H1 (cell line): ENCODE data around the gene MECP2. TPM values are rescaled to one million over a fixed set of nuclear protein-coding genes. Genes with fewer than 3 reads are reported as not detected.

Source experiments
- CTCF ChIA-PET: fragments of 300-600 bp; sonication (Branson Sonifier 250); formaldehyde crosslinking; loops from one replicate; lab custom pipeline; 2021; ENCODE audit not compliant: partially characterized antibody; lab: Charles Lee
- POLR2A ChIA-PET: fragments of 300-600 bp; sonication (Branson Sonifier 250); formaldehyde crosslinking; loops from one replicate; lab custom pipeline; 2021; ENCODE audit warnings: inconsistent platforms; ENCODE audit not compliant: partially characterized antibody; lab: Charles Lee
- DNase-seq, 2 experiments: peaks; one replicate each; pipeline versions ENCODE4 v3.0.0 to v3.0.0-alpha.2; 2010 to 2022; ENCODE audit warnings: low spot score in 2 of 2, low read depth in 1 of 2, mixed read lengths in 1 of 2
- FAIRE-seq: peaks from 2 replicates; lab custom pipeline; 2011; peaks lifted over from hg19 to GRCh38; lab: Jason Lieb, UNC
- H2AFZ ChIP-seq: 2 replicates; pipeline ENCODE4 v1.8.1; 2012; ENCODE audit warnings: low read length, inconsistent platforms
- H2AK5ac ChIP-seq: 2 replicates; pipeline ENCODE4 v1.6.1; 2013; ENCODE audit warnings: low read depth, low read length
- H2BK120ac ChIP-seq: replicated peaks from 2 replicates; pipeline ENCODE3; 2013; ENCODE audit warnings: low read depth, low read length, inconsistent platforms
- H2BK12ac ChIP-seq: 2 replicates; pipeline ENCODE4 v1.6.1; 2013; ENCODE audit warnings: low read depth, low read length
- H2BK15ac ChIP-seq: 2 replicates; pipeline ENCODE4 v1.6.1; 2013; ENCODE audit warnings: low read length
- H2BK20ac ChIP-seq: 2 replicates; pipeline ENCODE4 v1.6.1; 2013; ENCODE audit warnings: low read length
- H2BK5ac ChIP-seq: 2 replicates; pipeline ENCODE4 v1.6.1; 2013; ENCODE audit warnings: low read depth, low read length
- H3K14ac ChIP-seq: 2 replicates; pipeline ENCODE4 v1.6.1; 2013; ENCODE audit warnings: inconsistent platforms; ENCODE audit not compliant: insufficient read length
- H3K18ac ChIP-seq: 2 replicates; pipeline ENCODE4 v1.6.1; 2013; ENCODE audit warnings: low read length; ENCODE audit errors: extremely low read depth
- H3K23ac ChIP-seq: 2 replicates; pipeline ENCODE4 v1.6.1; 2013; ENCODE audit warnings: inconsistent platforms; ENCODE audit not compliant: insufficient read length
- H3K23me2 ChIP-seq: 2 replicates; pipeline ENCODE4 v1.6.1; 2013; ENCODE audit warnings: low read depth, low read length
- H3K27ac ChIP-seq: 2 replicates; pipeline ENCODE4 v1.6.1; 2011; ENCODE audit warnings: low read depth, low read length, inconsistent platforms
- H3K27me3 ChIP-seq, 4 experiments: replicated peaks in 1 of 4; 1 replicate in 1 of 4; 2 replicates in 3 of 4; pipeline versions ENCODE4 v1.6.1 to v1.8.1; 2011 to 2013; ENCODE audit warnings: low read length in 3 of 4, mild to moderate bottlenecking in 3 of 4, inconsistent platforms in 2 of 4, mixed read lengths in 2 of 4, moderate library complexity in 1 of 4; ENCODE audit not compliant: control insufficient read depth in 3 of 4, insufficient read depth in 3 of 4; ENCODE audit errors: extremely low read depth in 1 of 4
- H3K36me3 ChIP-seq, 4 experiments: 2 replicates each; pipeline versions ENCODE4 v1.6.1 to v1.8.1; 2011 to 2013; ENCODE audit warnings: mild to moderate bottlenecking in 4 of 4, low read length in 3 of 4, moderate library complexity in 2 of 4, control low read depth in 1 of 4, inconsistent platforms in 1 of 4; ENCODE audit not compliant: insufficient read depth in 4 of 4, control insufficient read depth in 2 of 4
- H3K4ac ChIP-seq: replicated peaks from 2 replicates; pipeline ENCODE3; 2013; ENCODE audit warnings: low read length, low read depth, mixed read lengths, inconsistent platforms; ENCODE audit not compliant: insufficient read length
- H3K4me1 ChIP-seq, 4 experiments: replicated peaks in 1 of 4; 1 replicate in 1 of 4; 2 replicates in 3 of 4; pipeline versions ENCODE4 v1.6.1 to v1.8.1; 2011 to 2013; ENCODE audit warnings: low read length in 3 of 4, inconsistent platforms in 2 of 4, mixed read lengths in 1 of 4; ENCODE audit not compliant: insufficient read depth in 4 of 4, control insufficient read depth in 3 of 4
- H3K4me2 ChIP-seq, 2 experiments: 2 replicates each; pipeline versions ENCODE4 v1.6.1 to v1.8.1; 2011 to 2013; ENCODE audit warnings: low read depth in 2 of 2, low read length in 2 of 2, control low read depth in 1 of 2, inconsistent platforms in 1 of 2, mild to moderate bottlenecking in 1 of 2; ENCODE audit not compliant: insufficient read depth in 1 of 2
- H3K4me3 ChIP-seq, 4 experiments: fragments of 200-600, 300-600 bp in 1 of 4; sonication (generic), shearing (Covaris generic), sonication (Bioruptor Twin) in 1 of 4; 2 replicates each; pipeline versions ENCODE4 v1.5.1 to v1.8.1; 2011 to 2016; ENCODE audit warnings: low read length in 4 of 4, low read depth in 3 of 4, control low read depth in 2 of 4, inconsistent platforms in 2 of 4, mild to moderate bottlenecking in 2 of 4, mixed read lengths in 1 of 4, moderate library complexity in 1 of 4; ENCODE audit not compliant: insufficient read depth in 2 of 4; ENCODE audit errors: extremely low read depth in 1 of 4
- H3K56ac ChIP-seq: replicated peaks from 2 replicates; pipeline ENCODE3; 2013; ENCODE audit warnings: low read depth, mild to moderate bottlenecking, mixed read lengths, low read length, inconsistent platforms; ENCODE audit not compliant: insufficient read length
- H3K79me1 ChIP-seq: 2 replicates; pipeline ENCODE4 v1.6.1; 2013; ENCODE audit warnings: low read depth, low read length, control low read depth
- H3K79me2 ChIP-seq, 2 experiments: 2 replicates each; pipeline versions ENCODE4 v1.6.1 to v1.8.1; 2012 to 2013; ENCODE audit warnings: low read length in 2 of 2, mild to moderate bottlenecking in 2 of 2, inconsistent platforms in 1 of 2; ENCODE audit not compliant: insufficient read depth in 2 of 2, control insufficient read depth in 1 of 2
- H3K9ac ChIP-seq, 4 experiments: replicated peaks in 1 of 4; 1 replicate in 1 of 4; 2 replicates in 3 of 4; pipeline versions ENCODE4 v1.6.1 to v1.8.1; 2011 to 2013; ENCODE audit warnings: low read depth in 3 of 4, low read length in 3 of 4, control low read depth in 2 of 4, mild to moderate bottlenecking in 2 of 4, moderate library complexity in 2 of 4, inconsistent platforms in 1 of 4; ENCODE audit errors: extremely low read depth in 1 of 4
- H3K9me3 ChIP-seq, 2 experiments: 2 replicates each; pipeline versions ENCODE4 v1.6.1 to v1.8.1; 2012 to 2013; ENCODE audit warnings: mild to moderate bottlenecking in 2 of 2, moderate library complexity in 2 of 2, control low read depth in 1 of 2, inconsistent platforms in 1 of 2, low read depth in 1 of 2, low read length in 1 of 2, mixed read lengths in 1 of 2; ENCODE audit not compliant: insufficient read depth in 2 of 2
- H4K20me1 ChIP-seq, 2 experiments: replicated peaks in 1 of 2; 2 replicates each; pipeline versions ENCODE3 to v1.8.1; 2011 to 2013; ENCODE audit warnings: inconsistent platforms in 2 of 2, low read length in 2 of 2, mild to moderate bottlenecking in 1 of 2; ENCODE audit not compliant: insufficient read depth in 2 of 2, control insufficient read depth in 1 of 2
- H4K5ac ChIP-seq: 2 replicates; pipeline ENCODE4 v1.6.1; 2013; ENCODE audit warnings: low read length, low read depth, mixed read lengths, inconsistent platforms; ENCODE audit not compliant: insufficient read length
- H4K8ac ChIP-seq: 2 replicates; pipeline ENCODE4 v1.8.0; 2013; ENCODE audit warnings: mild to moderate bottlenecking, moderate library complexity, low read length, inconsistent platforms; ENCODE audit not compliant: insufficient read depth; ENCODE audit errors: extremely low read depth
- H4K91ac ChIP-seq: replicated peaks from 2 replicates; pipeline ENCODE3; 2013; ENCODE audit warnings: low read length, mixed read lengths, inconsistent platforms; ENCODE audit not compliant: insufficient read length
- BRCA1 ChIP-seq: IDR thresholded peaks from 2 replicates; pipeline ENCODE4 v1.6.1; 2012; ENCODE audit warnings: low read depth, low read length, improper control_type of control experiment
- RXRA ChIP-seq: IDR thresholded peaks from 2 replicates; pipeline ENCODE4 v1.6.1; 2011; ENCODE audit warnings: low read depth, mild to moderate bottlenecking, low read length, moderate library complexity; ENCODE audit not compliant: insufficient read depth
- WGBS, 2 experiments: shearing (Covaris generic) in 1 of 2; methylation state at CpG; one replicate each; pipeline versions ENCODE4 v1.1.6 to v1.1.7; 2013 to 2015; ENCODE audit warnings: low lambda C conversion rate in 2 of 2, mixed read lengths in 2 of 2, inconsistent platforms in 1 of 2, low coverage in 1 of 2, missing lambda C conversion rate in 1 of 2; ENCODE audit not compliant: insufficient replicate concordance in 2 of 2, insufficient coverage in 1 of 2, insufficient read length in 1 of 2; ENCODE audit errors: extremely low coverage in 1 of 2, missing lambda C conversion rate in 1 of 2; 5-methylcytosine and 5-hydroxymethylcytosine counted together
- polyA plus RNA-seq, 7 experiments: library from polyadenylated mRNA; depleted of rRNA in 3 of 7; stranded (reverse) in 5 of 7; unstranded in 2 of 7; fragments of >200 nt in 5 of 7; fragments of 200-250 nt in 2 of 7; gene quantifications; 1 replicate in 5 of 7; 2 replicates in 1 of 7; 4 replicates in 1 of 7; pipeline versions ENCODE4 v1.2.1 to v1.2.3, GENCODE V29; 2011 to 2013; ENCODE audit warnings: missing spikeins in 2 of 7, mixed read lengths in 2 of 7
- total RNA-seq: library from RNA; stranded (reverse); fragmentation: NEBNext Ultra II Directional; extraction: Animal tissue kit (Norgen Biotek cat#: 25700); gene quantifications from 2 replicates; pipeline ENCODE4 v1.2.1, GENCODE V29; 2021

The MECP2 gene
- total and polyA plus RNA-seq, 2 of the 8 experiments (the other 6 are each of a cell fraction or from before 2014, with no cell fraction given): 5.0 to 32.4 TPM

- Histone ChIP-seq H3K4me1 (peaks cover 5 to 29% (median 13%) of the 10 kb centered on the region in 4 experiments), H2BK5ac (no peak overlapping the region), H4K20me1 (peaks cover 0 to 1% of the 10 kb centered on the region in 2 experiments), H3K79me1 (no peaks in the 10 kb centered on the region; the same call in 1 of the 2 replicates), H3K79me2 (peaks cover 0 to 18% of the 10 kb centered on the region in 2 experiments; a peak in 2 of 4 replicates), H4K5ac (no peak overlapping the region), H3K36me3 (peaks cover 0 to 16% (median 7%) of the 10 kb centered on the region in 4 experiments; a peak in 4 of 8 replicates), H3K4me2 (no peak overlapping the region), H2BK12ac (no peak overlapping the region), H3K14ac (no peak overlapping the region), H3K23me2 (no peaks in the 10 kb centered on the region), H3K27ac (no peak overlapping the region), H3K9me3 (no peaks in the 10 kb centered on the region), H2AFZ (no peak overlapping the region), H2AK5ac (no peak overlapping the region), H3K27me3 (no peaks in the 10 kb centered on the region), H3K23ac (no peak overlapping the region), H3K4ac (no peak overlapping the region), H2BK20ac (no peak overlapping the region), H4K8ac (no peak overlapping the region), H4K91ac (no peak overlapping the region), H3K9ac (no peak overlapping the region), H2BK120ac (no peak overlapping the region), H3K4me3 (no peak overlapping the region)
- ChIA-PET CTCF (interaction anchor here (1.4 to 2.7 kb wide), 3 partner anchors 18 to 82 kb away, joined by 3 to 7 read pairs (median 5); no protein-coding TSS in a partner anchor), POLR2A (no interaction called here)
- 71% methylated on average over 8 of the region's 11 CpGs; no CpG with 5 or more reads in 1 of the 2 experiments for WGBS, 2 experiments
- no peak for FAIRE-seq
- no peak for DNase-seq
- no peak for TF ChIP-seq BRCA1
- TF ChIP-seq RXRA: no peak
- TF ChIP-seq, all 59 proteins: peak for 0
- H3K56ac ChIP-seq: no peak overlapping the region
- H2BK15ac ChIP-seq: no peak overlapping the region
- no peak overlapping the region; the same call in 1 of the 2 replicates for H3K18ac ChIP-seq
These were observed 65.4 kb downstream of the MECP2 start for GRCh38 chrX:154032160-154032559.
